GM21723 (cell line): ENCODE data around the gene CEP83.
"Not testable (repeated sequence)": the region's sequence is repeated elsewhere in the genome, so short reads cannot be mapped to it uniquely, and the experiment has no call there.

Experiments
- ATAC-seq: cut with Tn5 transposase; IDR thresholded peaks from one replicate; pipeline ENCODE4 v1.9.1; 2021; ENCODE audit warnings: mild to moderate bottlenecking, moderate library complexity; ENCODE audit not compliant: unreplicated experiment

Gene CEP83, protein sequence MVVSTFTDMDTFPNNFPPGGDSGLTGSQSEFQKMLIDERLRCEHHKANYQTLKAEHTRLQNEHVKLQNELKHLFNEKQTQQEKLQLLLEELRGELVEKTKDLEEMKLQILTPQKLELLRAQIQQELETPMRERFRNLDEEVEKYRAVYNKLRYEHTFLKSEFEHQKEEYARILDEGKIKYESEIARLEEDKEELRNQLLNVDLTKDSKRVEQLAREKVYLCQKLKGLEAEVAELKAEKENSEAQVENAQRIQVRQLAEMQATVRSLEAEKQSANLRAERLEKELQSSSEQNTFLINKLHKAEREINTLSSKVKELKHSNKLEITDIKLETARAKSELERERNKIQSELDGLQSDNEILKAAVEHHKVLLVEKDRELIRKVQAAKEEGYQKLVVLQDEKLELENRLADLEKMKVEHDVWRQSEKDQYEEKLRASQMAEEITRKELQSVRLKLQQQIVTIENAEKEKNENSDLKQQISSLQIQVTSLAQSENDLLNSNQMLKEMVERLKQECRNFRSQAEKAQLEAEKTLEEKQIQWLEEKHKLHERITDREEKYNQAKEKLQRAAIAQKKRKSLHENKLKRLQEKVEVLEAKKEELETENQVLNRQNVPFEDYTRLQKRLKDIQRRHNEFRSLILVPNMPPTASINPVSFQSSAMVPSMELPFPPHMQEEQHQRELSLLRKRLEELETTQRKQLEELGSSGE

DNA sequence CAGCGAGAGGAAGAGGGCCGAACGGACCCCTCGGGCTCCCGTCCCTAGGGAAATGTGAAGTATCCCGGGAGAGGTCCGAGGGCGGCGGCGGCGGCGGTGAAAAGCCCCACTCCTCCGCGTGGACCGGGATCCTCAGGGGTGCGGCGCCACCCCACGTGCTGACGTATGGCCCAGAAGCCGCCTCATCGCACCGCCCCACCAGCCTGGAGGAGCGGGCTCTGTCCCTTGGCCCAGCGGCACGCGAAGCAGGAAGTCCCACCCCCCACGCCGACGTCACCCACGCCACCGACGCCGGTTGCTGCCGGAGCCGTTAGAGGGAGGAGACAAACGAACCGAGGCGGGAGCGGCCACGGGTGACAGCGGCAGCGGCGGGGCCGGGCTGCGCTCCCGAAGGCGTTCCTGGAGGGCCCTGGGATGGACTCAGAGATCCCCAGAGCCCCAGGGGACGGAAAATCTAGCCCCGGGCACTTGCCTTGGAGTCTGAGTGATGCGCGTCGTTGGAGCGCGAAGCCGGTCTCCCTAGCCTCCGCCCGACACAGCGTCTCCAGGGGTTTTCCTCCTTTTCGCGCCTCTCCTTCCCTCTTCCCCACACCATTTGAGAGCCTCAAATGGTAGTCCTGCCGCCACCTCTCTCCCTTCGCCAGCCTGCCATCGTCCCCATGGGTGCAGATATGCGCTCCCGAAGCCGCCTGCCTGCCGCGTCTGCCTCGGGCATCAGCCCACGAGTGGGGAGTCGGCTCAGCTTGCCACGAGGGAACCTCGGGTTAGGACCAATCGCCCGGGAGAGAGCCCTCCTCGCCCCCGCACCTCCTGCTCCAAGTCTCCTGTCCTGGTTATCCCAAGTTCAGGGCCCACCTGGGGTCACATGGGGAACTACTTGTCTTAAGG, at the start of gene CEP83:
TSS of gene CEP83 (minus strand) at position 140 of the 888 bp plus-strand sequence. CDS start 47,377 bp downstream, outside the sequence.
- peak; percentile 97 for ATAC-seq

DNA sequence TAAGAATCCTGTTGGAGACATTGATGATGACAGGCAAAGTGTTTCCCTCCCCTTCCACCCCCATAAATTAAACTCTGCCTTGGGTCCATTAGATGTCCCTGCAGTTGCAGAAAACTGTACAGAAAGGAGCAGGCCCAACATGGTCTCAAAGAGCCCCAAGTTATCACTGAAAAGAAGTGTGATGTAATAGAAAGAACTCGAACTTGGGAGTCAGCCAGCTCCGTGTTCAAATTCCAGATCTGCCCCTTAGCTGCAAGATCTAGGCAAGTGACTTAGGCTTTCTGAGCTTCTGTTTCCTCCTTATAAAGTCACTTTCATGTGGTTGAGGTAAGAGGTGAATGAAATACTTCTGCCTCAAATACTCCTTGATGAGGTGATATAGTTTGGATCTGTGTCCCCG, 49.6 kb upstream of the CEP83 start:
- ATAC-seq = no peak

- ATAC-seq = no peak
Measured at GRCh38 chr12:94507455-94507854, 47.8 kb upstream of the CEP83 start.

- ATAC-seq = no peak
Measured at GRCh38 chr12:94504386-94504785, 44.7 kb upstream of the CEP83 start.

DNA sequence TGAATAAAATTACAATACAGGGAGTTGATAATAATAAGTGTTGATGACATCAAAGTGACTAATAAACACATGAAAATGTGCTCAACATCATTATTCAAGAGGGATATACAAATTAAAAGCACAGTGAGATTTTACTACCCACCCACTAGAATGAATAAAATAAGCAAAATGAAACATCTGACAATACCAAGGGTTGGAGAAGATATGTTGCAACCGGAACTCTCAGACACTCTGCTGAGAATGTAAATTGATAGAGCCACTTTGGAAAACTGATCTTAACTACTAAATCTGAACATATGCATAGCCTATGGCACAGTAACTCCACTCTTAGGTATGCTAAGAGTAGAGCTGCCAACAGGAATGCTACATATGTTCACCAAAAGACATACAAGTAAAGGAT, 44.0 kb upstream of the CEP83 start:
- no peak for ATAC-seq

- no peak for ATAC-seq
Measured at GRCh38 chr12:94500831-94501567, 41.3 kb upstream of the CEP83 start.

DNA sequence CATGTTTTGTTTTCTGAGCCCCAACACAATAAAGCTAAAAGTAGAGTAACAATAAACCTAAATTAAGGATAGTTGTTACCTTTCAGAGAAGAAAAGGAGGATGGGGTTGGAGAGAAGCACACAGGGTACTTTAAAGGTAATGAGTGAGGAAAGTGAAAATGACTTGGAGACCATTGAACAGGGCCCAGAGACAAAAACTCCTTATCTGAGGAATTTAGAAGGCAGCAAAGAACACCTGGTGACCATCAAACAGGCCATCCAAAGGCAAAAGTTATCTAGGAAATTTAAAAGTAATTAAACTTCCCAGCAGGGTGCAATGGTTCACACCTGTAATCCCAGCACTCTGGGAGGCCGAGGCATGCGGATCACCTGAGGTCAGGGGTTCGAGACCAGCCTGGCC, 39.0 kb upstream of the CEP83 start:
- ATAC-seq = no peak

DNA sequence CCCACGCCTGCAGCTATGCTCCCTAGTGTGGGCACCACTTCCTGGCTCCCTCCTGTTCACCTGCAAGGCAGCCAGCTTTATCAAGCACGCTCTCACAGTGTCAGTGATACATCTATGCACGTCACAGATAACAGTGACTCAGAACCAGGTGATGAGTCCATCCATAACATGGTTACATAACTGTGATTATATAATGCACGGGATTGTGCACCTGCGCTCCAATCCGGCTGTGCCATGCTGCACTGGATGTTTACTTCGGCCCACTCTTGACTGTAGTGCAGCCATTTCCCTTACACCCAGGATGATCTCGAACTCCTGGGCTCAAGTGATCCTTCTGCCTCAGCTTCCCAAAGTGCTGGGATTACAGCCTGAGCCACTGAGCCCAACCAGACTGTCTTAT, 38.4 kb upstream of the CEP83 start:
- no peak for ATAC-seq

DNA sequence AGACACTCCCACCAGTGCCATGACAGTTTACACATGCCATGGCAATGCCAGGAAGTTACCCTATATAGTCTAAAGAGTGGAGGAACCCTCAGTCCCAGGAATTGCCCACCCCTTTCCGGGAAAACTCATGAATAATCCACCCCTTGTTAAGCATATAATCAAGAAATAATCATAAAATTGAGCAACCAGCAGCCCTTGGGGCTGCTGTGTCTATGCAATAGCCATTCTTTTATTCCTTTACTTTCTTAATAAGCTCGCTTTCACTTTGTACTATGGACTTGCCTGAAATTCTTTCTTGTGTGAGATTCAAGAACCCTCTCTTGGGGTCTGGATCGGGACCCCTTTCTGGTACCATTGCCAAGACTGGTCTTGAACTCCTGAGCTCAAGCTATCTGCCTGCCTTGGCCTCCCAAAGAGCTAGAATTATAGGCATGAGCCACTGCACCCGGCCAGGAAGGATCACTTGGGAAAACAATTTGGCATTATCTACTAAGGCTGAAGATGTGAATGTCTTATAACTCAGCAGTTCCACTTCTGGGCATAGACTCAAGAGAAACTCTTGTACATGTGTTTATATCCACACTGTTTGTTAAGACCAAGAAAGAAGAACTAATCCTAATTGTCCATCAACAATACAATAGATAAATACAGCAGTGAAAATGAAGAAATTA, 35.9 kb upstream of the CEP83 start:
- no peak for ATAC-seq

- no peak for ATAC-seq
Measured at GRCh38 chr12:94491489-94491888, 31.8 kb upstream of the CEP83 start.

GRCh38 chr12:94488463-94488862, 28.8 kb upstream of the CEP83 start:
- peak; percentile 100 for ATAC-seq

DNA sequence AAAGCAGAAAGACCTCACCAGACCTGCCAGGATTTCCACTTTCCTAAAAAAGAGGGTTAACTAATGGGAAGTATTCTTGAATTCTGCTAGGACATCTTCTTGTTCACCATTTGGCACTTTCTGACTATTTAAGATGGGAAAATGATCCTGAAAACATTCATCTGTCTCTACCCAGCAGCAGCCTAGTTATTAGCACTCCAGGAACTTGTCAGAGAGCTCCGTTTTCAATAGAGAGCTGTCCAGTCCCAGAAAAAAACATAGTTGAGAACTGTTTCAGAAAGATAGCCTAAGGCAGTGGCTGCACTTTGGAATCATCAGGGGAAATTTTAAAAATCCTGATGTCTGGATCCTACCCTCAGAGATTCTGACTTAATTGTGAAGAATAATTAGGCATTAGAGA, 22.1 kb upstream of the CEP83 start:
- no peak for ATAC-seq

GRCh38 chr12:94469522-94469921, 9.9 kb upstream of the CEP83 start:
- ATAC-seq = no peak

DNA sequence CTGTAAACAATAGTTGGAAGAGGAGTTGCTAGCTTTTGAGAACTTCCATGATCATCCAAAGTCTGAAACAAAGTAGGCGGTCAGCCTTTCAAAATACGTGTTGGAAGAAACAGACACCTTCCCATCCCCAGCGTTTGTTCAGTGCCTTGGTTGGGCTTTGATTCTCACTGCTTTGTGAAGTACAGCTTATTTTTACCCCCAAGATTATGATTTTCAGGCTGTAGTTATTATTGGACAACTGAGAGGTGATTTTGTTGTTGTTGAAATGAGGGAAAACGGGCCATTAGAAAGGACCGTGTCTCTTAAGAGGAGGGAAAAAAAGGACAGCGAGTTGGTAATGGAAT, 921 bp upstream of the CEP83 start:
- ATAC-seq = no peak

- peak; percentile 46 for ATAC-seq
Measured at GRCh38 chr12:94458877-94459727, 565 bp downstream of the CEP83 start.

DNA sequence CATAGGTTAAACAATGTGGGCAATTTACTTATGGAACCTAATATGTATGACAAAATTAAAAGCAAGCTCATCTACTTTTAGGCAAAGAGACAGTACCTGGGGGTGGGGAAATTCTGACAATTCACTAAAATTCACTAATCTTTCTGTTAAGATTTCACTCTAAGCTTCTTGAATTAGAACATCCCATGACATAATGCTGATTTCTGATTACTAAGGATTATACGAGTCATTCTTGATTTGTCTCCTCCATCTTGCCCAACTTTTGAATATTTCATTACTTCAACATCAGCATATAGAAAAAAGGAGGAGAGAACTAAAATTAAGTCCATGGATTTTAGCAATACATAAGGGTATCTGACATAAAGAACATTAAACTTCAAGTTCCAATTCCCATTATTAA, 2.4 kb downstream of the CEP83 start:
- ATAC-seq = no peak

DNA sequence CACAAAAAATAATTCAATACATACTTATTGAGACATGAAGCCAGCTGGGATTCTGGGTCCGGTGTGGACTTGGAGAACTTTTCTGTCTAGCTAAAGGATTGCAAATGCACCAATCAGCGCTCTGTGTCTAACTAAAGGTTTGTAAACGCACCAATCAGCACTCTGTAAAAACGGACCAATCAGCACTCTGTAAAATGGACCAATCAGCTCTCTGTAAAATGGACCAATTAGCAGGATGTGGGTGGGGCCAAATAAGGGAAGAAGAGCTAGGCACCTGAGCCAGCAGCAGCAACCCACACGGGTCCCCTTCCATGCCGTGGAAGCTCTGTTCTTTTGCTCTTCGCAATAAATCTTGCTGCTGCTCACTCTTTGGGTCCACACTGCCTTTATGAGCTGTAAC, 5.3 kb downstream of the CEP83 start:
- not testable (repeated sequence) for ATAC-seq

GRCh38 chr12:94445662-94446061, 14.0 kb downstream of the CEP83 start:
- ATAC-seq = no peak

DNA sequence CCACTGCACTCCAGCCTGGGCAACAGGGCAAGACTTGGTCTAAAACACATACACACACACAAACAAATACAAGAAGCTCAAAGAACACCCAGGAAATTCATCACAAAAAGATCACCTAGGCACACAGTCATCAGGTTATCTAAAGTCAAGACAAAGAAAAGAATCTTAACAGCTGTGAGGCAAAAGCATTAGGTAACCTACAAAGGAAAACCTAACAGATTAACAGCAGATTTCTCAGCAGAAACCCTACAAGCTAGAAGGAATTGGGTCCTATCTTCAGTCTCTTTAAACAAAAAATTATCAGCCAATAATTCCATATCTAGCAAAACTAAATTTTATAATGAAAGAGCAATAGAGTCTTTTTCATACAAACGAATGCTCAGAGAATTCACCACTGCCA, 22.4 kb downstream of the CEP83 start:
- ATAC-seq = no peak
